Measurements from ENCODE around the gene SPTA1. TPM values are rescaled to one million over a fixed set of nuclear protein-coding genes. Genes with fewer than 3 reads are reported as not detected.

SPTA1 gene
- total and polyA plus RNA-seq, 2 of the 8 experiments (the other 6 are each of a cell fraction or from before 2014, with no cell fraction given): not detected

GRCh38 chr1:158579733-158580132 lies 106.8 kb downstream of the SPTA1 start, which contains the start of gene OR10X1:
TSS of gene OR10X1 (minus strand) at chr1:158579899. CDS start at chr1:158579899, 0 bp downstream.
- H4K8ac ChIP-seq (ENCODE audit: extremely low read depth, insufficient read depth, low read length): no peak within 1 kb of the TSS
- TF ChIP-seq POU5F1 (IDR thresholded peaks at IDR 0.05; ENCODE audit: low read depth, low read length) (no peak), KDM1A (IDR thresholded peaks at IDR 0.05; ENCODE audit: borderline replicate concordance, low read length) (no peak), POLR2A (IDR thresholded peaks at IDR 0.05; ENCODE audit: control extremely low read depth in 1 of 2, low read depth in 2 of 2, low read length in 2 of 2) (no peak), GTF2F1 (IDR thresholded peaks at IDR 0.05; ENCODE audit: borderline replicate concordance, low read depth, low read length) (no peak)
- H4K91ac ChIP-seq (replicated peaks; ENCODE audit: insufficient read length, low read length): no peak within 1 kb of the TSS
- FAIRE-seq: no peak
- no peaks in the 10 kb centered on the region for H3K36me3 ChIP-seq (ENCODE audit: control insufficient read depth in 2 of 4, insufficient read depth in 4 of 4, low read length in 3 of 4)
- no peak within 1 kb of the TSS for H2BK15ac ChIP-seq (ENCODE audit: low read length)
- no peak within 1 kb of the TSS for H3K27ac ChIP-seq (ENCODE audit: low read depth, low read length)
- H3K23ac ChIP-seq (ENCODE audit: insufficient read length): no peak within 1 kb of the TSS
- H3K18ac ChIP-seq (ENCODE audit: extremely low read depth, low read length): no peak within 1 kb of the TSS
- no peak within 1 kb of the TSS for H2BK20ac ChIP-seq (ENCODE audit: low read length)
- H3K79me2 ChIP-seq (ENCODE audit: control insufficient read depth in 1 of 2, insufficient read depth in 2 of 2, low read length in 2 of 2): no peaks in the 10 kb centered on the region; a peak in 1 of 4 replicates
- no peak within 1 kb of the TSS for H3K4ac ChIP-seq (replicated peaks; ENCODE audit: insufficient read length, low read depth, low read length)
- H3K9ac ChIP-seq (replicated peaks in 1 of 4; ENCODE audit: extremely low read depth in 1 of 4, low read depth in 3 of 4, low read length in 3 of 4): no peak within 1 kb of the TSS
- POLR2A ChIA-PET (ENCODE audit: partially characterized antibody): no interaction called here
- H3K79me1 ChIP-seq (ENCODE audit: low read depth, low read length): no peaks in the 10 kb centered on the region
- H3K27me3 ChIP-seq (replicated peaks in 1 of 4; ENCODE audit: control insufficient read depth in 3 of 4, extremely low read depth in 1 of 4, insufficient read depth in 3 of 4, low read length in 3 of 4): no peaks in the 10 kb centered on the region
- H2AK5ac ChIP-seq (ENCODE audit: low read depth, low read length): no peak within 1 kb of the TSS
- DNase-seq (ENCODE audit: low read depth in 1 of 2, low spot score in 2 of 2): no peak
- H3K4me1 ChIP-seq (replicated peaks in 1 of 4; ENCODE audit: control insufficient read depth in 3 of 4, insufficient read depth in 4 of 4, low read length in 3 of 4): no peaks in the 10 kb centered on the region
- H3K9me3 ChIP-seq (ENCODE audit: insufficient read depth in 2 of 2, low read depth in 1 of 2, low read length in 1 of 2): no peaks in the 10 kb centered on the region
- H3K4me3 ChIP-seq (ENCODE audit: extremely low read depth in 1 of 4, insufficient read depth in 2 of 4, low read depth in 3 of 4, low read length in 4 of 4): no peak within 1 kb of the TSS
- no peak within 1 kb of the TSS for H2AFZ ChIP-seq (ENCODE audit: low read length)
- no peak within 1 kb of the TSS for H3K4me2 ChIP-seq (ENCODE audit: insufficient read depth in 1 of 2, low read depth in 2 of 2, low read length in 2 of 2)
- no peak within 1 kb of the TSS for H4K5ac ChIP-seq (ENCODE audit: insufficient read length, low read depth, low read length)
- H2BK12ac ChIP-seq (ENCODE audit: low read depth, low read length): no peak within 1 kb of the TSS
- H2BK120ac ChIP-seq (replicated peaks; ENCODE audit: low read depth, low read length): no peak within 1 kb of the TSS
- 94% methylated on average over 1 of the region's 1 CpG; no CpG with 5 or more reads in 1 of the 2 experiments for WGBS, 2 experiments (ENCODE audit: extremely low coverage in 1 of 2, insufficient coverage in 1 of 2, insufficient read length in 1 of 2, insufficient replicate concordance in 2 of 2, low coverage in 1 of 2, low lambda C conversion rate in 2 of 2, missing lambda C conversion rate in 1 of 2)
- H4K20me1 ChIP-seq (replicated peaks in 1 of 2; ENCODE audit: control insufficient read depth in 1 of 2, insufficient read depth in 2 of 2, low read length in 2 of 2): no peaks in the 10 kb centered on the region
- H3K23me2 ChIP-seq (ENCODE audit: low read depth, low read length): no peaks in the 10 kb centered on the region
- no peak within 1 kb of the TSS for H3K56ac ChIP-seq (replicated peaks; ENCODE audit: insufficient read length, low read depth, low read length)
- no peak within 1 kb of the TSS for H2BK5ac ChIP-seq (ENCODE audit: low read depth, low read length)
- CTCF ChIA-PET (ENCODE audit: partially characterized antibody): no interaction called here
- H3K14ac ChIP-seq (ENCODE audit: insufficient read length): no peak within 1 kb of the TSS
